WTC11 (cell line): Measurements from ENCODE around the gene CTSE.

ENCODE experiments used
- KAT7 ChIP-seq: sonication (generic); formaldehyde crosslinking; IDR thresholded peaks from 2 replicates; pipeline ENCODE4 v1.8.1; 2023; ENCODE audit warnings: missing genetic modification reagents, mild to moderate bottlenecking, borderline replicate concordance
- ZNF121 ChIP-seq: sonication (generic); formaldehyde crosslinking; IDR thresholded peaks from 2 replicates; pipeline ENCODE4 v1.8.0; 2023; ENCODE audit warnings: missing genetic modification reagents
- TF ChIP-seq, protein P1 (sequence below): sonication (generic); formaldehyde crosslinking; IDR thresholded peaks from 2 replicates; pipeline ENCODE4 v1.8.1; 2022; ENCODE audit warnings: mild to moderate bottlenecking, missing genetic modification reagents, moderate library complexity, borderline replicate concordance
- TF ChIP-seq, protein P2 (sequence below): fragments of 200-600 bp; IDR thresholded peaks from 2 replicates; pipeline ENCODE4 v1.8.0; 2022; ENCODE audit warnings: antibody characterized with exemption
- TF ChIP-seq, protein P3 (sequence below): fragments of 250-450 bp; sonication (Bioruptor Pico); IDR thresholded peaks from 2 replicates; pipeline ENCODE4 v2.1.2; 2022; ENCODE audit warnings: mild to moderate bottlenecking, moderate library complexity

DNA sequence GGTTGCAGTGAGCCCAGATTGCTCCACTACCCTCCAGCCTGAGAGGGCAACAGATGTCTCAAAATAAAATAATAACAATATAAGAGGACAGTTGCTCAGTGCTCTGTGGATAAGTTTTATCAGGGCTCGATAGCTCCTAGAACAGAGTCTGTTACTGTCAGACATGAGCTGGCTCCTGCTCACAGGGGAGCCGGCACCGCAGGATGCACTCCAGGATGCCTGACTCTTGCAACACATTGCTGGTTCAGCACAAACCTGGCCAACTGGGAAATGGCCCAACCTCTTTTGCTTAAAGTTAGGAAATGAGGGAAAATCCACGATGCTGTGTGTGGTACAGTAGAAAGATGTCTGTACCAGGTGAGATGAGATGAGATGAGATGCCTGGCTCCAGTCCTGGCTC, 5.8 kb upstream of the CTSE start:
- no peak for TF ChIP-seq KAT7 (CRISPR knock-in tag)
- TF ChIP-seq, protein P1, sequence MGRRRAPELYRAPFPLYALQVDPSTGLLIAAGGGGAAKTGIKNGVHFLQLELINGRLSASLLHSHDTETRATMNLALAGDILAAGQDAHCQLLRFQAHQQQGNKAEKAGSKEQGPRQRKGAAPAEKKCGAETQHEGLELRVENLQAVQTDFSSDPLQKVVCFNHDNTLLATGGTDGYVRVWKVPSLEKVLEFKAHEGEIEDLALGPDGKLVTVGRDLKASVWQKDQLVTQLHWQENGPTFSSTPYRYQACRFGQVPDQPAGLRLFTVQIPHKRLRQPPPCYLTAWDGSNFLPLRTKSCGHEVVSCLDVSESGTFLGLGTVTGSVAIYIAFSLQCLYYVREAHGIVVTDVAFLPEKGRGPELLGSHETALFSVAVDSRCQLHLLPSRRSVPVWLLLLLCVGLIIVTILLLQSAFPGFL (CRISPR knock-in tag): no peak
- TF ChIP-seq, protein P2, sequence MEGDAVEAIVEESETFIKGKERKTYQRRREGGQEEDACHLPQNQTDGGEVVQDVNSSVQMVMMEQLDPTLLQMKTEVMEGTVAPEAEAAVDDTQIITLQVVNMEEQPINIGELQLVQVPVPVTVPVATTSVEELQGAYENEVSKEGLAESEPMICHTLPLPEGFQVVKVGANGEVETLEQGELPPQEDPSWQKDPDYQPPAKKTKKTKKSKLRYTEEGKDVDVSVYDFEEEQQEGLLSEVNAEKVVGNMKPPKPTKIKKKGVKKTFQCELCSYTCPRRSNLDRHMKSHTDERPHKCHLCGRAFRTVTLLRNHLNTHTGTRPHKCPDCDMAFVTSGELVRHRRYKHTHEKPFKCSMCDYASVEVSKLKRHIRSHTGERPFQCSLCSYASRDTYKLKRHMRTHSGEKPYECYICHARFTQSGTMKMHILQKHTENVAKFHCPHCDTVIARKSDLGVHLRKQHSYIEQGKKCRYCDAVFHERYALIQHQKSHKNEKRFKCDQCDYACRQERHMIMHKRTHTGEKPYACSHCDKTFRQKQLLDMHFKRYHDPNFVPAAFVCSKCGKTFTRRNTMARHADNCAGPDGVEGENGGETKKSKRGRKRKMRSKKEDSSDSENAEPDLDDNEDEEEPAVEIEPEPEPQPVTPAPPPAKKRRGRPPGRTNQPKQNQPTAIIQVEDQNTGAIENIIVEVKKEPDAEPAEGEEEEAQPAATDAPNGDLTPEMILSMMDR: no peak
- no peak for TF ChIP-seq ZNF121 (CRISPR knock-in tag)
- TF ChIP-seq, protein P3, sequence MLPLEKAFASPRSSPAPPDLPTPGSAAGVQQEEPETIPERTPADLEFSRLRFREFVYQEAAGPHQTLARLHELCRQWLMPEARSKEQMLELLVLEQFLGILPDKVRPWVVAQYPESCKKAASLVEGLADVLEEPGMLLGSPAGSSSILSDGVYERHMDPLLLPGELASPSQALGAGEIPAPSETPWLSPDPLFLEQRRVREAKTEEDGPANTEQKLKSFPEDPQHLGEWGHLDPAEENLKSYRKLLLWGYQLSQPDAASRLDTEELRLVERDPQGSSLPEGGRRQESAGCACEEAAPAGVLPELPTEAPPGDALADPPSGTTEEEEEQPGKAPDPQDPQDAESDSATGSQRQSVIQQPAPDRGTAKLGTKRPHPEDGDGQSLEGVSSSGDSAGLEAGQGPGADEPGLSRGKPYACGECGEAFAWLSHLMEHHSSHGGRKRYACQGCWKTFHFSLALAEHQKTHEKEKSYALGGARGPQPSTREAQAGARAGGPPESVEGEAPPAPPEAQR (CRISPR knock-in tag): no peak
